IPS DF 4.7 (cell line): ENCODE results near the gene TEPSIN.

Experiments used
- DNase-seq: peaks from one replicate; pipeline ENCODE4 v3.0.0-alpha.2; 2013; ENCODE audit warnings: low spot score; ENCODE audit errors: extremely low read depth

Gene TEPSIN

GRCh38 chr17:81221842-81222619 lies 16.8 kb downstream of the TEPSIN start:
- no peak for DNase-seq

- DNase-seq = no peak
These were observed 17.4 kb downstream of the TEPSIN start for GRCh38 chr17:81221371-81221841.

- DNase-seq = no peak
These were observed 19.2 kb downstream of the TEPSIN start for GRCh38 chr17:81219476-81220180.

GRCh38 chr17:81218991-81219390 lies 19.9 kb downstream of the TEPSIN start:
- DNase-seq = no peak

GRCh38 chr17:81218459-81218858 lies 20.4 kb downstream of the TEPSIN start:
- DNase-seq = no peak

- DNase-seq = no peak
These were observed 21.4 kb downstream of the TEPSIN start for GRCh38 chr17:81217491-81217890.

- no peak for DNase-seq
These were observed 24.9 kb downstream of the TEPSIN start for GRCh38 chr17:81213978-81214377.

GRCh38 chr17:81212365-81212764 lies 26.5 kb downstream of the TEPSIN start:
- DNase-seq = no peak

GRCh38 chr17:81210868-81211267 lies 28.0 kb downstream of the TEPSIN start:
- DNase-seq = no peak

GRCh38 chr17:81210466-81210865 lies 28.4 kb downstream of the TEPSIN start:
- DNase-seq = no peak

- no peak for DNase-seq
These were observed 29.7 kb downstream of the TEPSIN start for GRCh38 chr17:81209141-81209540.

GRCh38 chr17:81208651-81209050 lies 30.2 kb downstream of the TEPSIN start:
- no peak for DNase-seq

- DNase-seq = no peak
These were observed 31.0 kb downstream of the TEPSIN start for GRCh38 chr17:81207610-81208581.

GRCh38 chr17:81206657-81207056 lies 32.2 kb downstream of the TEPSIN start:
- no peak for DNase-seq

GRCh38 chr17:81206166-81206565 lies 32.7 kb downstream of the TEPSIN start:
- no peak for DNase-seq

GRCh38 chr17:81204578-81204977 lies 34.3 kb downstream of the TEPSIN start:
- DNase-seq = no peak

- no peak for DNase-seq
These were observed 35.7 kb downstream of the TEPSIN start for GRCh38 chr17:81203136-81203535.

- no peak for DNase-seq
These were observed 36.5 kb downstream of the TEPSIN start for GRCh38 chr17:81202318-81202717.

GRCh38 chr17:81200695-81201580 lies 37.9 kb downstream of the TEPSIN start:
- no peak for DNase-seq

GRCh38 chr17:81200201-81200600 lies 38.7 kb downstream of the TEPSIN start:
- DNase-seq = no peak

- no peak for DNase-seq
These were observed 39.4 kb downstream of the TEPSIN start for GRCh38 chr17:81199482-81199830.
